ENCODE data around the gene IL13RA2. TPM values are rescaled to one million over a fixed set of nuclear protein-coding genes. Genes with fewer than 3 reads are reported as not detected.

Gene IL13RA2
- total and polyA plus RNA-seq, 2 of the 8 experiments (the other 6 are each of a cell fraction or from before 2014, with no cell fraction given), result not detected

DNA sequence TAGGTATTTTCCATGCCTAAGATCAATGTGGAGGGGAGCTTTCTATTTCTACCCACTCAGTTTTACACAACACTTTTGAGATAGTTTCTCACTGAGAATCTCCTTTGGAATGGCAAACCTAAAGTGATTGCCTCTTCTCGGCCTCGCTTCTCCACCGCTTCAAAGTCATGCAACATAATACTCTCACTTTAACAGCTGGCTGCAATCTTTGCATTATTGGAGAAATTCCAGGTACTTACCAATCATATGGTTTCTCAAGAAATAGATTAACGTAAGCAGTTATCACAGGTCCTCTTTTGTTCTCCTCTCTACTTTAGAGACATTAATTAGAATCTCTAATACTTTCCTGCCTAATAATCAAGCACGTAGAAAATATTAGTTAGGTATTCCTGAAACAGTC is 3.7 kb upstream of the IL13RA2 start:
- WGBS, 2 experiments (ENCODE audit: extremely low coverage in 1 of 2, insufficient coverage in 1 of 2, insufficient read length in 1 of 2, insufficient replicate concordance in 2 of 2, low coverage in 1 of 2, low lambda C conversion rate in 2 of 2, missing lambda C conversion rate in 1 of 2), result 94% methylated on average over 5 of the region's 5 CpGs; no CpG with 5 or more reads in 1 of the 2 experiments
- FAIRE-seq (no peak), DNase-seq (ENCODE audit: low read depth in 1 of 2, low spot score in 2 of 2) (no peak)
- Histone ChIP-seq H4K20me1 (replicated peaks in 1 of 2; ENCODE audit: control insufficient read depth in 1 of 2, insufficient read depth in 2 of 2, low read length in 2 of 2) (no peaks in the 10 kb centered on the region), H3K9me3 (ENCODE audit: insufficient read depth in 2 of 2, low read depth in 1 of 2, low read length in 1 of 2) (no peaks in the 10 kb centered on the region), H3K36me3 (ENCODE audit: control insufficient read depth in 2 of 4, insufficient read depth in 4 of 4, low read length in 3 of 4) (no peaks in the 10 kb centered on the region), H4K91ac (replicated peaks; ENCODE audit: insufficient read length, low read length) (no peak overlapping the region), H3K79me2 (ENCODE audit: control insufficient read depth in 1 of 2, insufficient read depth in 2 of 2, low read length in 2 of 2) (no peaks in the 10 kb centered on the region), H3K23ac (ENCODE audit: insufficient read length) (no peak overlapping the region), H2AFZ (ENCODE audit: low read length) (no peak overlapping the region), H4K8ac (ENCODE audit: extremely low read depth, insufficient read depth, low read length) (no peak overlapping the region), H2BK12ac (ENCODE audit: low read depth, low read length) (no peak overlapping the region), H3K14ac (ENCODE audit: insufficient read length) (no peak overlapping the region), H3K4ac (replicated peaks; ENCODE audit: insufficient read length, low read depth, low read length) (no peak overlapping the region), H3K27me3 (replicated peaks in 1 of 4; ENCODE audit: control insufficient read depth in 3 of 4, extremely low read depth in 1 of 4, insufficient read depth in 3 of 4, low read length in 3 of 4) (no peaks in the 10 kb centered on the region), H2AK5ac (ENCODE audit: low read depth, low read length) (no peak overlapping the region), H3K4me3 (ENCODE audit: extremely low read depth in 1 of 4, insufficient read depth in 2 of 4, low read depth in 3 of 4, low read length in 4 of 4) (no peak overlapping the region), H3K18ac (ENCODE audit: extremely low read depth, low read length) (no peak overlapping the region), H3K4me1 (replicated peaks in 1 of 4; ENCODE audit: control insufficient read depth in 3 of 4, insufficient read depth in 4 of 4, low read length in 3 of 4) (no peaks in the 10 kb centered on the region), H3K4me2 (ENCODE audit: insufficient read depth in 1 of 2, low read depth in 2 of 2, low read length in 2 of 2) (no peak overlapping the region), H4K5ac (ENCODE audit: insufficient read length, low read depth, low read length) (no peak overlapping the region), H2BK20ac (ENCODE audit: low read length) (no peak overlapping the region), H3K79me1 (ENCODE audit: low read depth, low read length) (no peaks in the 10 kb centered on the region), H2BK120ac (replicated peaks; ENCODE audit: low read depth, low read length) (no peak overlapping the region), H3K56ac (replicated peaks; ENCODE audit: insufficient read length, low read depth, low read length) (no peak overlapping the region), H3K27ac (ENCODE audit: low read depth, low read length) (no peak overlapping the region), H3K23me2 (ENCODE audit: low read depth, low read length) (no peaks in the 10 kb centered on the region), H3K9ac (replicated peaks in 1 of 4; ENCODE audit: extremely low read depth in 1 of 4, low read depth in 3 of 4, low read length in 3 of 4) (no peak overlapping the region), H2BK15ac (ENCODE audit: low read length) (no peak overlapping the region), H2BK5ac (ENCODE audit: low read depth, low read length) (no peak overlapping the region)
- CTCF ChIA-PET (ENCODE audit: partially characterized antibody), result interaction anchor here (1.6 kb wide), 1 partner anchor 19 kb away, joined by 3 read pairs; no protein-coding TSS in a partner anchor
- POLR2A ChIA-PET (ENCODE audit: partially characterized antibody), result no interaction called here
- no peak for TF ChIP-seq RXRA (IDR thresholded peaks at IDR 0.05; ENCODE audit: insufficient read depth, low read depth, low read length)
